Uterus (tissue), 4 donors: ENCODE data around the gene SUPT4H1. TPM values are rescaled to one million over a fixed set of nuclear protein-coding genes. Genes with fewer than 3 reads are reported as not detected.

Source experiments
- DNase-seq, 2 donors: peaks; one replicate each; pipeline ENCODE4 v3.0.0-alpha.2; 2019 to 2020
- H3K27ac ChIP-seq, 2 donors: fragments of 200-600 bp; sonication (generic); 1 replicate in 1 of 2; 2 replicates in 1 of 2; pipeline ENCODE4 v1.5.1; 2016 to 2018
- H3K27me3 ChIP-seq, 2 donors: fragments of 200-600 bp; sonication (generic); one replicate each; pipeline ENCODE4 v1.5.1; 2018 to 2019; ENCODE audit warnings: control low read depth in 1 of 2
- H3K36me3 ChIP-seq, 2 donors: fragments of 200-600 bp; sonication (generic); one replicate each; pipeline ENCODE4 v1.5.1; 2019; ENCODE audit warnings: control low read depth in 1 of 2
- H3K4me1 ChIP-seq, 2 donors: fragments of 200-600 bp; sonication (generic); one replicate each; pipeline ENCODE4 v1.5.1; 2018 to 2019; ENCODE audit warnings: control low read depth in 1 of 2
- H3K4me3 ChIP-seq, 2 donors: fragments of 200-600 bp; sonication (generic); 1 replicate in 1 of 2; 2 replicates in 1 of 2; pipeline ENCODE4 v1.5.1; 2018 to 2019; ENCODE audit warnings: mild to moderate bottlenecking in 1 of 2
- H3K9me3 ChIP-seq, 2 donors: fragments of 200-600 bp; sonication (generic); one replicate each; pipeline ENCODE4 v1.5.1; 2019; ENCODE audit warnings: control low read depth in 1 of 2
- POLR2A ChIP-seq, 2 donors: fragments of 450-650 bp; IDR thresholded peaks; one replicate each; pipeline ENCODE4 v1.6.1; 2016; ENCODE audit warnings: antibody characterized with exemption in 2 of 2, mild to moderate bottlenecking in 1 of 2, moderate library complexity in 1 of 2
- intact Hi-C: fragments of 100-400 bp; cut with DNase I; formaldehyde crosslinking; loops from one replicate; pipeline ENCODE4 v1.15.1; 2023; ENCODE audit warnings: low total_unique reads
- total RNA-seq, 4 donors: library from RNA; depleted of rRNA in 3 of 4; stranded (reverse); fragments of >200 nt in 3 of 4; gene quantifications; one replicate each; pipeline versions ENCODE4 v1.1.0 to v1.2.4, GENCODE V29; 2014 to 2023
- TF ChIP-seq, protein P1 (sequence below), 4 experiments: fragments of 200-600 bp in 2 of 4; fragments of 450-650 bp in 2 of 4; sonication (generic) in 2 of 4; IDR thresholded peaks; one replicate each; pipeline ENCODE4 v1.5.1; 2016 to 2019; ENCODE audit warnings: antibody characterized with exemption in 4 of 4, mild to moderate bottlenecking in 2 of 4, moderate library complexity in 1 of 4
- donor health status: DM: yes; HTN: yes; CAD: no.

Gene SUPT4H1
- total RNA-seq, 4 donors from 2014 or later, result 31.1 to 267 (median 98.1) TPM

DNA sequence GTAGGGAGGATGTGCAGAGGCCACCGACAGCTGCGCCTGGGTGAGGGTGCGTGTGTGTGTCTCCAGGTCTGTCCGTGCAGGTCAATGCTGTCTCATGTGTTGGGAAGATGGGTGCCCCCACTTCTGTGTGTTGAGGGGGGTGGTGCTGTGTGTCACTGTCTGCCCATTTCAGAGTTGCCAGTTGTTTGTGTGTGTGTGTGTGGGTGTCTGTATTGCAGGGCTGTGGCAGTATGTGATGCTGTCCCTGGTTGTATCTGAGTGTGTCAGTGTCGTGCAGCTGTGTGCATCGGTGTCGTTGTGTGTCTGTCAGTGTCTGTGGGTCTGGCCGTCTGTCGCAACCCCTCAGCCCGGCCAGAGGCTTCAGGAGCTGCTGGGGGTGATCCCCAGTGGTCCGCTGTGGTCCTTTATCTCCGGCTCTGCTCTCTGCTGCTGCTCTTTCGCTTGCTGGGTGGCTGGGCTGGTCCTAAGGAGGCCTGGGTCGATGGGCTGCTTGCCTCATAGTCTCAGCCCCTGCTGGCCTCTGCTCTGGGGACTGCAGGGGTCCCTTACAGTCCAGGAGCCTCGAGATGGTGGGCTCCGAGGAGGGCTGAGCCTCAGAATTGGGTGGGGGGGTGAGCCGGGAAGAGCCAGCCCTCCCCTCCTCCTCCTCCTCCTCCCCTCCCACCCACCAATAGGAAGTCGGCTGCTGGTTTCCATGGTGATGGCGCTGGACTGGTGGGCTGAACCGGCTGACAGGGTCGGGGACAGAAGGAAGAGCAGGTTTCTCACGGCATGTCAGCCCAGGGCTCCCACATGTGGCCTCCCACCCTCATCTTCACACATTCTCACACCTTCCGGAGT is 23.6 kb downstream of the SUPT4H1 start, which contains the start of gene TSPOAP1:
Gene TSPOAP1 (minus strand): TSS at position 601 of the 840 bp plus-strand sequence. CDS start 875 bp downstream, outside the sequence.
- no peak within 1 kb of the TSS for H3K4me3 ChIP-seq
- no peak within 1 kb of the TSS for H3K27ac ChIP-seq
- no peaks in the 10 kb centered on the region for H3K27me3 ChIP-seq
- no peak for DNase-seq
- H3K4me1 ChIP-seq, result no peaks in the 10 kb centered on the region
- intact Hi-C loops, result no loop called here
- H3K36me3 ChIP-seq, result no peaks in the 10 kb centered on the region
- no peaks in the 10 kb centered on the region for H3K9me3 ChIP-seq
- TF ChIP-seq POLR2A (IDR thresholded peaks at IDR 0.05), result no peak
- TF ChIP-seq, protein P1, sequence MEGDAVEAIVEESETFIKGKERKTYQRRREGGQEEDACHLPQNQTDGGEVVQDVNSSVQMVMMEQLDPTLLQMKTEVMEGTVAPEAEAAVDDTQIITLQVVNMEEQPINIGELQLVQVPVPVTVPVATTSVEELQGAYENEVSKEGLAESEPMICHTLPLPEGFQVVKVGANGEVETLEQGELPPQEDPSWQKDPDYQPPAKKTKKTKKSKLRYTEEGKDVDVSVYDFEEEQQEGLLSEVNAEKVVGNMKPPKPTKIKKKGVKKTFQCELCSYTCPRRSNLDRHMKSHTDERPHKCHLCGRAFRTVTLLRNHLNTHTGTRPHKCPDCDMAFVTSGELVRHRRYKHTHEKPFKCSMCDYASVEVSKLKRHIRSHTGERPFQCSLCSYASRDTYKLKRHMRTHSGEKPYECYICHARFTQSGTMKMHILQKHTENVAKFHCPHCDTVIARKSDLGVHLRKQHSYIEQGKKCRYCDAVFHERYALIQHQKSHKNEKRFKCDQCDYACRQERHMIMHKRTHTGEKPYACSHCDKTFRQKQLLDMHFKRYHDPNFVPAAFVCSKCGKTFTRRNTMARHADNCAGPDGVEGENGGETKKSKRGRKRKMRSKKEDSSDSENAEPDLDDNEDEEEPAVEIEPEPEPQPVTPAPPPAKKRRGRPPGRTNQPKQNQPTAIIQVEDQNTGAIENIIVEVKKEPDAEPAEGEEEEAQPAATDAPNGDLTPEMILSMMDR (IDR thresholded peaks at IDR 0.05), result no peak

DNA sequence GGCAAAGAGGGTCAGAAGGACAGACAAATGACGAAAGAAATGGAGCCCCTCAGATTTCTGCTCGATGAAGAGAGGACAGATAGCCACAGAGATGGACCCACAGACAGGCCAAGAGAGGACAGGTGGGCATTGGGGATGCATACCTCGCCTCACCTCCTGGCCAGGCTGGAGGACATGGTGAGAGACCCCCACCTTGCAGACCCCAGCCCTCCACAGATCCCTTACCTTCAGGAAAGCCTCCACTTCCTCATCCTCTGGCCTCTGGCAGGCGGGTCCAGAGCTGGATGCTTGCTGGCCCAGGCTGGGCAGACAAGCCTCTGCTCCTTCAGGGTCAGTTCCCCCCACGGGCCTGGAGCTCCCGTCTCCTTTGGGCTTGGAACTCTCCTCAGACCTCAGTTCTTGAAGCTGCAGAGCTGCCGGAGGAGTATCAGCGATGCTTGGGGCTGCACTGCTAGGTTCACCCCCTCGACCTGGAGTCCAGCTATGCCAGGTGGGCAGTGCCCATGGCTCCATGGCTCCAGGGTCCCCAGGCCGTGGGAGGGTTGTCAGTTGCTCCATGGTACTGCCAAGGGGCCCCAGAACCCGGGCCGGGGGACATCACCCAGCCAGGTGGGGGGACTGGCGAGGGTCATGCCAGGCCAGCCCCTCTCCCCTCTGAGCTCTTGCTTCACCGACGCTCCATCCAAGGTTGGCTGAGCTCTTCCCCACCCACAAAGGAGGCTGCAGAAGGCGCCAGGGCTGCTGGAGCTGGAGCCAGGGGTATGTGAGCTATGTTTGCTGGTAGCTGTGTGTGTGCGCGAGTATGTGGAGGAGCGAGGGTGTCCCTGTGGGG is 24.4 kb downstream of the SUPT4H1 start:
- DNase-seq, result no peak
- Histone ChIP-seq H3K9me3 (no peaks in the 10 kb centered on the region), H3K4me3 (no peak overlapping the region), H3K4me1 (no peaks in the 10 kb centered on the region), H3K36me3 (no peaks in the 10 kb centered on the region), H3K27me3 (no peaks in the 10 kb centered on the region), H3K27ac (no peak overlapping the region)
- TF ChIP-seq POLR2A (IDR thresholded peaks at IDR 0.05), result no peak
- TF ChIP-seq, protein P1 (IDR thresholded peaks at IDR 0.05), result no peak
- intact Hi-C loops, result no loop called here

- no peak for DNase-seq
- intact Hi-C loops, result no loop called here
- no peaks in the 10 kb centered on the region for H3K4me1 ChIP-seq
Measured at GRCh38 chr17:58326609-58327362, 25.2 kb downstream of the SUPT4H1 start.

GRCh38 chr17:58325976-58326468 is 26.0 kb downstream of the SUPT4H1 start:
- TF ChIP-seq, protein P1 (IDR thresholded peaks at IDR 0.05), result no peak
- TF ChIP-seq POLR2A (IDR thresholded peaks at IDR 0.05), result no peak
- DNase-seq, result no peak
- Histone ChIP-seq H3K27ac (no peak overlapping the region), H3K9me3 (no peaks in the 10 kb centered on the region), H3K27me3 (no peaks in the 10 kb centered on the region), H3K4me1 (no peaks in the 10 kb centered on the region), H3K4me3 (no peak overlapping the region), H3K36me3 (no peaks in the 10 kb centered on the region)
- intact Hi-C loops, result no loop called here

More at GRCh38 chr17:58326609-58327362, 25.2 kb downstream of the SUPT4H1 start:
- Histone ChIP-seq H3K9me3 (no peaks in the 10 kb centered on the region), H3K36me3 (no peaks in the 10 kb centered on the region), H3K27ac (no peak overlapping the region), H3K27me3 (no peaks in the 10 kb centered on the region), H3K4me3 (no peak overlapping the region)
- TF ChIP-seq, protein P1 (IDR thresholded peaks at IDR 0.05), result no peak
- TF ChIP-seq POLR2A (IDR thresholded peaks at IDR 0.05), result no peak
